Testis (tissue), 2 donors: ENCODE measurements around the gene ATP13A2.

Experiments used
- CTCF ChIP-seq, 3 experiments: fragments of 450-650 bp in 2 of 3; fragments of 200-600 bp in 1 of 3; sonication (generic) in 1 of 3; IDR thresholded peaks; one replicate each; pipeline ENCODE4 v1.5.1; 2016 to 2019; ENCODE audit warnings: antibody characterized with exemption in 3 of 3, mild to moderate bottlenecking in 2 of 3, moderate library complexity in 1 of 3
- POLR2A ChIP-seq: fragments of 450-650 bp; IDR thresholded peaks from one replicate; pipeline ENCODE4 v1.6.1; 2017; ENCODE audit warnings: antibody characterized with exemption, mild to moderate bottlenecking, moderate library complexity

- TF ChIP-seq POLR2A: no peak
- no peak for TF ChIP-seq CTCF (IDR thresholded peaks at IDR 0.05)
These were observed 19.7 kb upstream of the ATP13A2 start for GRCh38 chr1:17031436-17031835.
